HAP-1 (cell line): Measurements from ENCODE around the gene CCDC38.

Source experiments
- DNase-seq, 2 experiments: peaks; one replicate each; pipeline ENCODE4 v3.0.0-alpha.2; 2016 to 2020; ENCODE audit warnings: low spot score in 2 of 2
- H3K27me3 ChIP-seq: fragments of 250-450 bp; sonication (Bioruptor Pico); 2 replicates; pipeline ENCODE4 v1.5.1; 2020; ENCODE audit warnings: low read depth, mild to moderate bottlenecking, moderate library complexity
- H3K36me3 ChIP-seq: fragments of 250-450 bp; sonication (Bioruptor Pico); replicated peaks from 2 replicates; pipeline ENCODE4 v1.5.1; 2020; ENCODE audit warnings: mild to moderate bottlenecking
- H3K4me1 ChIP-seq: fragments of 250-450 bp; sonication (Bioruptor Pico); 2 replicates; pipeline ENCODE4 v1.5.1; 2020; ENCODE audit warnings: mild to moderate bottlenecking
- H3K4me3 ChIP-seq: fragments of 250-450 bp; sonication (Bioruptor Pico); 2 replicates; pipeline ENCODE4 v1.5.1; 2020; ENCODE audit warnings: mild to moderate bottlenecking, moderate library complexity
- H3K9me3 ChIP-seq: fragments of 250-450 bp; sonication (Bioruptor Pico); 2 replicates; pipeline ENCODE4 v1.5.1; 2020; ENCODE audit warnings: mild to moderate bottlenecking, moderate library complexity
- in situ Hi-C: fragments of 300-500 bp; cut with MboI; formaldehyde crosslinking; loops from 3 replicates; pipeline ENCODE4 v1.14.3; 2020; ENCODE audit warnings: low sequenced_read_pairs, inconsistent platforms, mixed read lengths

Gene CCDC38

DNA sequence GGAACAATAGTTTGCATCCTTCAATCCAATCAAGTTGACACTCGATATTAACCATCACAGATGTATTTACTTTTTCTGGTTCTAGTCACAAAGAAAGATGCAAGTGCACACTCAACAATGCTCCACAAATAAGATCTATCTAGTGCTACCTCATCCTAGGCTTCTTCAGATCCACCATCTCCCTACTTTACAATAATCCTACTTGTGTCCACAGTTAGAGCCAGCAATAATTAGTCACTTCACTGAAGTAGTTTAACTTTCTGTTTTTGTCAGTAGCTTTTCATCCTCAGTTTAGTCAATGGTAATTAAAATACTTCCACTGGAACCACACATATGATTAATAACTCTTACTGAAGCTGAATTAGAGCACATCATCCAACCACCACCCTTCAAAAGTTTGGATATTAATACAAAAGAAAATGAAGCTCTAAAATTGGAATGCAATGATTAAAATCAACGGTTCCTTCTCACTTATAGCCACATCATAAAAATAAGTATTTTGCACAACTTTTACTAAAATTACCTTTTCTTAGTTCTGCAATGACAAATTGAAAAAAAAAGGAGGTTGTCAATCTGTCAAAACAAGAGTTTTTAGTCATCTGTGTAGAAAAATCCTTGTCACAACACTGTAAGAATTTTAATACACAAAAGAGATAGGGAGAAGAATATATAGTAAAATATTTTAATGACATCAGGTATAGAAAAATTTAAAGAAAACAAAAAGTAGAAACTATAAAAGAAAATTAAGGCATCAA lies 111.9 kb downstream of the CCDC38 start:
- DNase-seq, result no peak
- H3K36me3 ChIP-seq, result no peaks in the 10 kb centered on the region

DNA sequence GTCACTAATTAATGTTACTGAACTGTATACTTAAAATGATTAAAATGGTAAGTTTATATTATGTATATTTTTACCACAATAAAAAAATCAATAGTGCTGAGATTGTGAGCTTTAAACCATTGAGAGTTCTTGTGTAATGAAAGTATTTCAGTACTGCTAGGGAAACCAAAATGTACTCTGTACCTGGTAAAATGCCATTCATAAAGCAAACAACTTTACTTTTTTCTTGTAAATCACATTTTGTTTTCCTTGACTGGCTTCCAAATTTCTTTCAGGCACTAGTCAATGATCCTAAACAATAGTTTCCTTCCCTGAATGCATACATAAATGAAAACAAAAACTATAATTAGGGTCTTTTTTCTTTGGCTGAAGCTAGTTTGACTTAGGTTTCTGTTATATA lies 113.0 kb downstream of the CCDC38 start:
- H3K27me3 ChIP-seq, result peaks cover 25% of the 10 kb centered on the region
- peaks cover 15% of the 10 kb centered on the region for H3K4me1 ChIP-seq
- in situ Hi-C loops, result no loop called here
- H3K36me3 ChIP-seq, result no peaks in the 10 kb centered on the region
- H3K9me3 ChIP-seq, result no peaks in the 10 kb centered on the region
- H3K4me3 ChIP-seq, result no peak overlapping the region
- peak in 1 of 2 experiments; percentile 60 for DNase-seq

More for the DNA sequence above, 111.9 kb downstream of the CCDC38 start:
- in situ Hi-C loops, result no loop called here
- Histone ChIP-seq H3K9me3 (no peaks in the 10 kb centered on the region), H3K4me1 (peaks cover 15% of the 10 kb centered on the region), H3K27me3 (peaks cover 33% of the 10 kb centered on the region), H3K4me3 (no peak overlapping the region)

DNA sequence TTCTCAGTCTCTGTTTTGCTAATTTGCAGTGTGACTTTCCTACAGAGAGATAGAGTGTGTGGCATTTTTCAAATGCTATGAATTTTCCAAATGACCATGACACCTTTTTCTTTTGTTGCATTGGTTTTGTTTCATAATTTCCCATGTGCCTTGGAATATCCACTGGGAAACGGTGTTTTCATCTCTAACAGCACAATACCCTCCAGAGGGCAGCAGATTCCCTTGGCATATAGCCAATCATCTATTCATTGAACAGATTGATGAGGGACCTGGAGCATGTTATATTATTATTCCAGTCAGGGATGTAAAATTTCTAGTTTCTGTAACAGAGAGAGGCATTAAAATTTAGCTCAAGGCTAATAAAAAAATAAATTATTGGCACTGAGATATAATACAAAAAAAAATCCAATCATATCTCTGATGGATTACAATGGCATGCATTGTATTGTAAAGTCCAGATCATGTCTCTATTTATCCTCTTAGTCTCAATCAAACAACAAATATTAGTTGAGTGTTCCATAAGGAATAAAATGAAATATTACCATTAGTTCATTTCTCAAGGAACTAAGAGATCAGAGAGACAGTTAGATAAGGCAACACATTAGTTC lies 122.2 kb downstream of the CCDC38 start:
- H3K36me3 ChIP-seq, result no peaks in the 10 kb centered on the region
- H3K4me3 ChIP-seq, result no peak overlapping the region
- H3K27me3 ChIP-seq, result peaks cover 18% of the 10 kb centered on the region
- H3K9me3 ChIP-seq, result no peaks in the 10 kb centered on the region
- peak; percentile 59 to 69 for DNase-seq
- no peaks in the 10 kb centered on the region for H3K4me1 ChIP-seq
- in situ Hi-C loops, result no loop called here
